Measurements from ENCODE around the gene GSK3A. TPM values are rescaled to one million over a fixed set of nuclear protein-coding genes. Genes with fewer than 3 reads are reported as not detected.

The GSK3A gene
- total and polyA plus RNA-seq, 2 of the 4 experiments (the other 2 are of a cell fraction): 8.1 to 43.3 TPM

DNA sequence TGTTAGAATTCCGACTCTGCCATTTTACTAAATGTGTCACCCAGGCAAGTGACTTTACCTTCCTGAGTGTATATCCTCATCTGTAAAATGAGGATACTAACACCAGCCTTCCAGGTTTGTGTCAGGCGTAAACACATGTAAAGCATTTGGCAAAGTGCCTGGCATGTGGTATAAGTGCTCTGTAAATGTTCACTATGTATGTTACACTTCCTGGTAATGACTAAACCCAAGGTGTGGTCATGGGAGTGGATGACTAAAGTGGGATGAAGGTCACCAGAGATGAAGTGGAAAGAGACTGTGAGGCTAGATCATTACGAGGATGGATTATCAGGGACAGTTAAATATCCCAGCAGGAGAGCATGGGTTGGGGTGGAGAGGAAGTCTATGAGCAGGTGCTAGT is 50.5 kb downstream of the GSK3A start:
- H3K14ac ChIP-seq (replicated peaks; ENCODE audit: low read depth, low read length): 0 out of 2 replicates have a peak overlapping the region, but pooled peaks have one; percentile 22
- 0 out of 4 replicates have a peak, but pooled peaks cover 0 to 2% of the 10 kb centered on the region in 2 experiments for H3K79me1 ChIP-seq (ENCODE audit: low read depth in 1 of 2, low read length in 2 of 2)
- no peak overlapping the region for H2AFZ ChIP-seq (replicated peaks; ENCODE audit: low read length, poor library complexity)
- H2BK5ac ChIP-seq (ENCODE audit: low read depth, low read length, poor library complexity, severe bottlenecking): no peak overlapping the region
- peaks cover 13% of the 10 kb centered on the region for H3K9me1 ChIP-seq (ENCODE audit: insufficient read depth, low read length)
- H4K8ac ChIP-seq (ENCODE audit: low read depth in 2 of 2, low read length in 2 of 2): no peak overlapping the region
- no peak overlapping the region for H3K18ac ChIP-seq (ENCODE audit: low read depth, low read length)
- no peak overlapping the region for H3K27ac ChIP-seq (ENCODE audit: insufficient read depth, low read length)
- peaks cover 2% of the 10 kb centered on the region for H3K9me3 ChIP-seq (ENCODE audit: control insufficient read depth, insufficient read depth, low read length)
- H3K23ac ChIP-seq (ENCODE audit: low read depth, low read length): no peak overlapping the region; the same call in 1 of the 2 replicates
- H3K4me2 ChIP-seq (ENCODE audit: low read depth, low read length): no peak overlapping the region
- dilution Hi-C loops (cut with HindIII; ENCODE audit: low sequenced_read_pairs, unreplicated experiment): no loop called here
- DNase-seq (peak; percentile 84), ATAC-seq (ENCODE audit: low read depth) (no peak)
- peak overlapping the region; percentile 34; the same call in 1 of the 2 replicates for H3K4ac ChIP-seq (ENCODE audit: low read depth, low read length)
- ChIA-PET POLR2A (ENCODE audit: unreplicated experiment) (no interaction called here), CTCF (interaction anchor here (1.1 kb wide), 1 partner anchor 83 kb away, joined by 5 read pairs; no protein-coding TSS in a partner anchor)
- H4K5ac ChIP-seq (ENCODE audit: low read depth, low read length): no peak overlapping the region
- H3K56ac ChIP-seq (ENCODE audit: extremely low read depth, insufficient read depth, low read length): no peak overlapping the region
- H2AK9ac ChIP-seq (replicated peaks; ENCODE audit: low read depth, low read length, poor library complexity): peak overlapping the region; percentile 62
- H2BK120ac ChIP-seq (ENCODE audit: low read depth, low read length): no peak overlapping the region
- no peak overlapping the region for H3K4me3 ChIP-seq (ENCODE audit: insufficient read depth, low read depth, low read length)
- no peaks in the 10 kb centered on the region for H4K20me1 ChIP-seq (ENCODE audit: insufficient read depth, low read length)
- H2BK15ac ChIP-seq (ENCODE audit: low read depth, low read length): peak overlapping the region; percentile 62; the same call in 2 of the 3 replicates
- intact Hi-C loops (cut with micrococcal nuclease): no loop called here
- H3K36me3 ChIP-seq (ENCODE audit: control insufficient read depth, insufficient read depth, low read length): peaks cover under 1% of the 10 kb centered on the region; the same call in 1 of the 2 replicates
- 33% methylated on average over 1 of the region's 3 CpGs; no CpG with 5 or more reads in 1 of the 2 experiments for WGBS, 2 experiments (ENCODE audit: extremely low coverage in 2 of 2, insufficient read length in 1 of 2)
- in situ Hi-C loops (cut with MboI; ENCODE audit: low sequenced_read_pairs): no loop called here
- H3K27me3 ChIP-seq (ENCODE audit: control insufficient read depth, insufficient read depth, low read length): no peaks in the 10 kb centered on the region
- no peak overlapping the region for H4K91ac ChIP-seq (ENCODE audit: insufficient read depth, low read depth, low read length)
- TF ChIP-seq BHLHE40 (IDR thresholded peaks at IDR 0.05; ENCODE audit: low read depth, low read length) (peak; percentile 6; the same call in 1 of the 2 replicates), MAZ (IDR thresholded peaks at IDR 0.05; ENCODE audit: borderline replicate concordance, low read depth, low read length) (no peak), FOS (IDR thresholded peaks at IDR 0.05; ENCODE audit: low read depth, low read length) (0 out of 2 replicates have a peak, but pooled peaks have one; percentile 15), MXI1 (IDR thresholded peaks at IDR 0.05; ENCODE audit: borderline replicate concordance, low read depth, low read length) (0 out of 2 replicates have a peak, but pooled peaks have one; percentile 14)
- no TSS peak for BruUV-seq (replicated peaks)
- peak overlapping the region; percentile 16; the same call in 1 of the 2 replicates for H2BK20ac ChIP-seq (ENCODE audit: low read depth, low read length)
- peak overlapping the region; percentile 71 for H2AK5ac ChIP-seq (ENCODE audit: low read depth, low read length)
- peaks cover 2% of the 10 kb centered on the region; the same call in 1 of the 2 replicates for H3K4me1 ChIP-seq (ENCODE audit: control insufficient read depth, insufficient read depth, low read length)
- no peak overlapping the region for H3K9ac ChIP-seq (ENCODE audit: low read depth, low read length)

All from IMR-90 (cell line).